H9 (cell line): ENCODE data around the gene CLIC1. TPM values are rescaled to one million over a fixed set of nuclear protein-coding genes. Genes with fewer than 3 reads are reported as not detected.

Experiments used
- DNase-seq: peaks from one replicate; pipeline ENCODE4 v3.0.0-alpha.2; 2017
- H2AFZ ChIP-seq: one replicate; pipeline ENCODE4 v1.6.1; 2013; ENCODE audit warnings: mild to moderate bottlenecking, low read length, control low read depth, moderate library complexity
- H2AK5ac ChIP-seq: 2 replicates; pipeline ENCODE4 v1.6.1; 2013; ENCODE audit warnings: low read length, control low read depth, mixed read lengths; ENCODE audit not compliant: insufficient read length
- H2BK120ac ChIP-seq: one replicate; pipeline ENCODE4 v1.6.1; 2013; ENCODE audit warnings: low read depth, mild to moderate bottlenecking, low read length, control low read depth, inconsistent platforms; ENCODE audit not compliant: poor library complexity, severe bottlenecking
- H2BK12ac ChIP-seq: 2 replicates; pipeline ENCODE4 v1.6.1; 2013; ENCODE audit warnings: low read length, control low read depth, mixed read lengths, low read depth; ENCODE audit not compliant: insufficient read length
- H2BK15ac ChIP-seq: 2 replicates; pipeline ENCODE4 v1.6.1; 2013; ENCODE audit warnings: low read depth, low read length, control low read depth
- H2BK20ac ChIP-seq: one replicate; pipeline ENCODE4 v1.6.1; 2013; ENCODE audit warnings: low read depth, mild to moderate bottlenecking, low read length, control low read depth, inconsistent platforms; ENCODE audit not compliant: poor library complexity, severe bottlenecking
- H2BK5ac ChIP-seq: 2 replicates; pipeline ENCODE4 v1.6.1; 2013; ENCODE audit warnings: low read length, control low read depth, mixed read lengths; ENCODE audit not compliant: insufficient read length
- H3K14ac ChIP-seq: 2 replicates; pipeline ENCODE4 v1.6.1; 2013; ENCODE audit warnings: low read length, control low read depth; ENCODE audit not compliant: insufficient read depth
- H3K18ac ChIP-seq: 2 replicates; pipeline ENCODE4 v1.6.1; 2013; ENCODE audit warnings: low read depth, mild to moderate bottlenecking, mixed read lengths, low read length, control low read depth; ENCODE audit not compliant: insufficient read length
- H3K23ac ChIP-seq: 2 replicates; pipeline ENCODE4 v1.6.1; 2013; ENCODE audit warnings: low read length, control low read depth, mixed read lengths, low read depth; ENCODE audit not compliant: insufficient read length
- H3K23me2 ChIP-seq: 2 replicates; pipeline ENCODE4 v1.6.1; 2013; ENCODE audit warnings: low read depth, mild to moderate bottlenecking, mixed read lengths, low read length, control low read depth; ENCODE audit not compliant: insufficient read length, poor library complexity, severe bottlenecking
- H3K27ac ChIP-seq: 2 replicates; pipeline ENCODE4 v1.5.1; 2013; ENCODE audit warnings: low read length, control low read depth, mixed read lengths, low read depth; ENCODE audit not compliant: insufficient read length
- H3K27me3 ChIP-seq: 2 replicates; pipeline ENCODE4 v1.6.1; 2013; ENCODE audit warnings: low read length, control low read depth, inconsistent platforms; ENCODE audit not compliant: insufficient read depth
- H3K4ac ChIP-seq: 2 replicates; pipeline ENCODE4 v1.6.1; 2013; ENCODE audit warnings: low read depth, mild to moderate bottlenecking, control low read depth, inconsistent platforms, low read length, moderate library complexity
- H3K4me1 ChIP-seq: 2 replicates; pipeline ENCODE4 v1.6.1; 2013; ENCODE audit warnings: low read length, control low read depth, inconsistent platforms; ENCODE audit not compliant: insufficient read depth
- H3K4me2 ChIP-seq: 2 replicates; pipeline ENCODE4 v1.6.1; 2013; ENCODE audit warnings: low read length, control low read depth, mixed read lengths; ENCODE audit not compliant: insufficient read length, insufficient read depth
- H3K56ac ChIP-seq: 2 replicates; pipeline ENCODE4 v1.6.1; 2013; ENCODE audit warnings: low read depth, mild to moderate bottlenecking, mixed read lengths, low read length, control low read depth; ENCODE audit not compliant: insufficient read length
- H3K79me1 ChIP-seq: 2 replicates; pipeline ENCODE4 v1.6.1; 2013; ENCODE audit warnings: low read depth, mild to moderate bottlenecking, moderate library complexity, low read length, control low read depth, inconsistent platforms; ENCODE audit not compliant: insufficient read depth, poor library complexity, severe bottlenecking
- H3K79me2 ChIP-seq: 2 replicates; pipeline ENCODE4 v1.6.1; 2013; ENCODE audit warnings: low read length, control low read depth, inconsistent platforms; ENCODE audit not compliant: insufficient read depth
- H3K9ac ChIP-seq: 2 replicates; pipeline ENCODE4 v1.6.1; 2013; ENCODE audit warnings: low read length, control low read depth, mixed read lengths; ENCODE audit not compliant: insufficient read length; ENCODE audit errors: extremely low read depth
- H3K9me3 ChIP-seq: one replicate; pipeline ENCODE4 v1.6.1; 2013; ENCODE audit warnings: low read depth, low read length, inconsistent platforms; ENCODE audit not compliant: control insufficient read depth
- H3T11ph ChIP-seq: one replicate; pipeline ENCODE4 v1.6.1; 2013; ENCODE audit warnings: mild to moderate bottlenecking, low read length, control low read depth, inconsistent platforms
- H4K20me1 ChIP-seq: one replicate; pipeline ENCODE4 v1.6.1; 2013; ENCODE audit not compliant: control insufficient read depth, insufficient read length, insufficient read depth
- H4K5ac ChIP-seq: 2 replicates; pipeline ENCODE4 v1.6.1; 2013; ENCODE audit warnings: low read depth, mild to moderate bottlenecking, mixed read lengths, low read length, control low read depth; ENCODE audit not compliant: insufficient read length
- H4K8ac ChIP-seq: replicated peaks from 2 replicates; pipeline ENCODE4 v1.6.1; 2013; ENCODE audit warnings: low read length, control low read depth, mixed read lengths, low read depth; ENCODE audit not compliant: insufficient read length
- H4K91ac ChIP-seq: 2 replicates; pipeline ENCODE4 v1.6.1; 2013; ENCODE audit warnings: low read depth, mild to moderate bottlenecking, moderate library complexity, mixed read lengths, low read length, control low read depth; ENCODE audit not compliant: insufficient read length
- H3K27ac Mint-ChIP-seq, 3 experiments: 2 replicates in 2 of 3; 3 replicates in 1 of 3; pipeline ENCODE4 v1.8.0; 2020 to 2021; ENCODE audit warnings: mixed read lengths in 3 of 3, mild to moderate bottlenecking in 1 of 3, moderate library complexity in 1 of 3
- H3K27me3 Mint-ChIP-seq: 2 replicates; pipeline ENCODE4 v1.8.0; 2021; ENCODE audit warnings: low read depth, mild to moderate bottlenecking, moderate library complexity, mixed read lengths
- H3K36me3 Mint-ChIP-seq, 3 experiments: 2 replicates in 2 of 3; 3 replicates in 1 of 3; pipeline ENCODE4 v1.8.0; 2020 to 2021; ENCODE audit warnings: low read depth in 3 of 3, mixed read lengths in 3 of 3; ENCODE audit not compliant: insufficient read depth in 1 of 3
- H3K4me1 Mint-ChIP-seq, 2 experiments: 2 replicates each; pipeline ENCODE4 v1.8.0; 2020; ENCODE audit warnings: mixed read lengths in 2 of 2
- H3K4me3 Mint-ChIP-seq, 2 experiments: 2 replicates in 1 of 2; 3 replicates in 1 of 2; pipeline ENCODE4 v1.8.0; 2020 to 2021; ENCODE audit warnings: mild to moderate bottlenecking in 2 of 2, mixed read lengths in 2 of 2, moderate library complexity in 1 of 2
- H3K9me3 Mint-ChIP-seq, 2 experiments: 2 replicates in 1 of 2; 3 replicates in 1 of 2; pipeline ENCODE4 v1.8.0; 2020; ENCODE audit warnings: mild to moderate bottlenecking in 2 of 2, mixed read lengths in 2 of 2, moderate library complexity in 1 of 2
- CTCF ChIP-seq: fragments of 200-600 bp; sonication (generic); conservative IDR thresholded peaks from 3 replicates; pipeline ENCODE4 v1.8.0; 2021; ENCODE audit warnings: antibody characterized with exemption, mild to moderate bottlenecking
- WGBS: extraction: QIAGEN DNeasy Blood & Tissue Kit; methylation state at CpG from one replicate; pipeline ENCODE4 v1.1.7; 2013; ENCODE audit warnings: missing lambda C conversion rate, low lambda C conversion rate, mixed read lengths; ENCODE audit not compliant: insufficient read length; ENCODE audit errors: extremely low coverage; 5-methylcytosine and 5-hydroxymethylcytosine counted together
- total RNA-seq: library from RNA; stranded (reverse); gene quantifications from 2 replicates; pipeline ENCODE4 v1.2.1, GENCODE V29; 2021

The CLIC1 gene
- total RNA-seq, 1 experiment from 2014 or later: 265 TPM

GRCh38 chr6:31691078-31691463 is 45.3 kb downstream of the CLIC1 start:
- Histone ChIP-seq H4K5ac (no peak overlapping the region), H3K14ac (no peak overlapping the region), H4K8ac (no peak overlapping the region), H3K79me2 (no peaks in the 10 kb centered on the region), H3T11ph (no peak overlapping the region), H4K91ac (no peak overlapping the region), H2AFZ (no peak overlapping the region), H2BK5ac (no peak overlapping the region), H3K9ac (no peak overlapping the region), H2BK12ac (no peak overlapping the region), H3K23ac (no peak overlapping the region), H2BK15ac (no peak overlapping the region), H4K20me1 (no peaks in the 10 kb centered on the region), H3K4ac (no peak overlapping the region), H3K23me2 (no peaks in the 10 kb centered on the region), H2AK5ac (no peak overlapping the region), H3K27me3 (no peaks in the 10 kb centered on the region), H2BK120ac (no peak overlapping the region), H3K9me3 (no peaks in the 10 kb centered on the region), H2BK20ac (no peak overlapping the region), H3K79me1 (no peaks in the 10 kb centered on the region), H3K4me1 (no peaks in the 10 kb centered on the region), H3K18ac (no peak overlapping the region), H3K27ac (no peak overlapping the region), H3K56ac (no peak overlapping the region), H3K4me2 (no peak overlapping the region)
- Mint-ChIP-seq H3K9me3 (no peaks in the 10 kb centered on the region; a peak in 1 of 5 replicates), H3K36me3 (peaks cover 14 to 61% (median 45%) of the 10 kb centered on the region in 3 experiments; a peak in 6 of 7 replicates), H3K27me3 (no peaks in the 10 kb centered on the region), H3K4me1 (peaks cover 5 to 10% of the 10 kb centered on the region in 2 experiments; a peak in 3 of 4 replicates), H3K4me3 (no peak overlapping the region), H3K27ac (no peak overlapping the region)
- WGBS: no CpG with 5 or more reads among the region's 6 CpGs
- no peak for DNase-seq
- TF ChIP-seq CTCF: no peak
